ENCODE results near the gene PPFIA2. TPM values are rescaled to one million over a fixed set of nuclear protein-coding genes. Genes with fewer than 3 reads are reported as not detected.

PPFIA2 gene
- total RNA-seq, 4 donors from 2014 or later, result 0.81 to 0.84 TPM; not detected in 2

GRCh38 chr12:81539279-81539678 lies 219.9 kb downstream of the PPFIA2 start:
- H3K4me3 ChIP-seq (ENCODE audit: low read depth, poor library complexity, severe bottlenecking), result no peak overlapping the region
- 65 to 66% methylated on average over 3 of the region's 3 CpGs for WGBS, 2 donors
- intact Hi-C loops (cut with DNase I; ENCODE audit: low total_unique reads), result no loop called here
- TF ChIP-seq CTCF (IDR thresholded peaks at IDR 0.05) (no peak), POLR2A (IDR thresholded peaks at IDR 0.05) (no peak)
- no peak for DNase-seq (ENCODE audit: low spot score in 2 of 2)

GRCh38 chr12:81533054-81533453 lies 226.1 kb downstream of the PPFIA2 start:
- DNase-seq (ENCODE audit: low spot score in 2 of 2), result no peak
- intact Hi-C loops (cut with DNase I; ENCODE audit: low total_unique reads), result no loop called here
- TF ChIP-seq POLR2A (IDR thresholded peaks at IDR 0.05), result no peak
- no peak for TF ChIP-seq CTCF (IDR thresholded peaks at IDR 0.05)
- WGBS, 2 donors, result 71 to 74% methylated on average over 2 of the region's 2 CpGs
- H3K4me3 ChIP-seq (ENCODE audit: low read depth, poor library complexity, severe bottlenecking), result no peak overlapping the region

- TF ChIP-seq POLR2A (IDR thresholded peaks at IDR 0.05) (no peak), CTCF (IDR thresholded peaks at IDR 0.05) (no peak)
- intact Hi-C loops (cut with DNase I; ENCODE audit: low total_unique reads), result no loop called here
- WGBS, 2 donors, result 64 to 78% methylated on average over 2 of the region's 2 CpGs
- H3K4me3 ChIP-seq (ENCODE audit: low read depth, poor library complexity, severe bottlenecking), result no peak overlapping the region
- DNase-seq (ENCODE audit: low spot score in 2 of 2), result no peak
Observed at GRCh38 chr12:81530352-81530751, 228.8 kb downstream of the PPFIA2 start.

GRCh38 chr12:81520064-81520945 lies 238.8 kb downstream of the PPFIA2 start:
- 71 to 76% methylated on average over 6 of the region's 6 CpGs for WGBS, 2 donors
- TF ChIP-seq CTCF (IDR thresholded peaks at IDR 0.05), result no peak
- no peak for TF ChIP-seq POLR2A (IDR thresholded peaks at IDR 0.05)
- DNase-seq (ENCODE audit: low spot score in 2 of 2), result no peak
- no peak overlapping the region for H3K4me3 ChIP-seq (ENCODE audit: low read depth, poor library complexity, severe bottlenecking)
- intact Hi-C loops (cut with DNase I; ENCODE audit: low total_unique reads), result no loop called here

GRCh38 chr12:81518638-81519037 lies 240.5 kb downstream of the PPFIA2 start:
- no peak for TF ChIP-seq POLR2A (IDR thresholded peaks at IDR 0.05)
- TF ChIP-seq CTCF (IDR thresholded peaks at IDR 0.05), result no peak
- H3K4me3 ChIP-seq (ENCODE audit: low read depth, poor library complexity, severe bottlenecking), result no peak overlapping the region
- intact Hi-C loops (cut with DNase I; ENCODE audit: low total_unique reads), result no loop called here
- WGBS, 2 donors, result 80 to 88% methylated on average over 1 of the region's 1 CpG
- DNase-seq (ENCODE audit: low spot score in 2 of 2), result no peak

All from lower leg skin (tissue), 4 donors.